Duodenal mucosa (tissue), 2 donors: ENCODE results near the gene KIF13A.

Experiments used
- H3K27ac ChIP-seq: one replicate; pipeline ENCODE4 v1.7.0; 2013; ENCODE audit warnings: low read depth, low read length
- H3K27me3 ChIP-seq, 2 donors: one replicate each; pipeline ENCODE4 v1.7.0; 2013; ENCODE audit warnings: low read length in 2 of 2, control low read depth in 1 of 2; ENCODE audit not compliant: insufficient read depth in 2 of 2, control insufficient read depth in 1 of 2
- H3K36me3 ChIP-seq, 2 donors: one replicate each; pipeline ENCODE4 v1.7.0; 2013; ENCODE audit warnings: low read length in 2 of 2, control low read depth in 1 of 2; ENCODE audit not compliant: insufficient read depth in 2 of 2, control insufficient read depth in 1 of 2
- H3K4me1 ChIP-seq, 2 donors: one replicate each; pipeline ENCODE4 v1.7.0; 2013; ENCODE audit warnings: low read length in 2 of 2, control low read depth in 1 of 2; ENCODE audit not compliant: insufficient read depth in 2 of 2, control insufficient read depth in 1 of 2
- H3K4me3 ChIP-seq, 2 donors: one replicate each; pipeline ENCODE4 v1.7.0; 2013; ENCODE audit warnings: low read length in 2 of 2, low read depth in 1 of 2
- H3K9ac ChIP-seq, 2 donors: one replicate each; pipeline ENCODE4 v1.7.0; 2013; ENCODE audit warnings: low read length in 2 of 2, low read depth in 1 of 2
- H3K9me3 ChIP-seq, 2 donors: one replicate each; pipeline ENCODE4 v1.7.0; 2013; ENCODE audit warnings: low read length in 2 of 2, control low read depth in 1 of 2; ENCODE audit not compliant: control insufficient read depth in 1 of 2

Gene KIF13A

DNA sequence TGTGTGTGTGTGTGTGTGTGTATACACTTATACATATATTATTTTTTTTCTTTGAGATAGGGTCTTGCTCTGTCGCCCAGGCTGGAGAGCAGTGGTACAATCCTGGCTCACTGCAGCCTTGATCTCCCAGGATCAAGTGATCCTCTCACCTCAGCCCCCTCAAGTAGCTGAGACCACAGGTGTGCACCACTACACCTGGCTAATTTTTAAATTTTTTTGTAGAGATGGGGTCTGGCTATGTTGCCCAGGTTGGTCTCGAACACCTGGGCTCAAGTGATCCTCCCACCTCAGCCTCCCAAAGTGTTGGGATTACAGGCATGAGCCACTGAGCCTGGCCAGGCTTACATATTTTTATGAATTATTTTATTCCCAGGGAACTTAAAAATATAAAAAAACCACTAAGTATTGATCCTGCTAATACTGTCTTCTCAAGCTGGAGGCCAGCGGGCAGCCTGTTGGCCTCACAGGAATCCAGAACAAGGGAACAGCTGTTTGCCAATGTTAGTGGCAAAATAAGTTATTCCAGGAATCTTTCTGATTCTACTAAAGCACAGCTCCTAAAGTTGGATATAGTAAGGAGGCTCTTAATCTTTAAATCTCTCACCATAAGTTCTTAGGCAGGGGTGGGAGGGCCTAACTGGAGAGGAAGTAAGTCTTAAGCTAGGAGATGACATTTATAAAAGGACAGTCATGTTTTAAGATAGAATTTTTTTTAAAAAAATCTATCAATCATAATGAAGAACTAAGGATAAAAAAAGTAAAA is 145.2 kb downstream of the KIF13A start:
- H3K4me3 ChIP-seq = no peak overlapping the region
- no peaks in the 10 kb centered on the region for H3K27me3 ChIP-seq
- no peak overlapping the region for H3K9ac ChIP-seq
- H3K27ac ChIP-seq = no peak overlapping the region
- peaks cover 2 to 10% of the 10 kb centered on the region in 2 donors for H3K36me3 ChIP-seq
- H3K4me1 ChIP-seq = peaks cover 6 to 8% of the 10 kb centered on the region in 2 donors
- H3K9me3 ChIP-seq = no peaks in the 10 kb centered on the region

DNA sequence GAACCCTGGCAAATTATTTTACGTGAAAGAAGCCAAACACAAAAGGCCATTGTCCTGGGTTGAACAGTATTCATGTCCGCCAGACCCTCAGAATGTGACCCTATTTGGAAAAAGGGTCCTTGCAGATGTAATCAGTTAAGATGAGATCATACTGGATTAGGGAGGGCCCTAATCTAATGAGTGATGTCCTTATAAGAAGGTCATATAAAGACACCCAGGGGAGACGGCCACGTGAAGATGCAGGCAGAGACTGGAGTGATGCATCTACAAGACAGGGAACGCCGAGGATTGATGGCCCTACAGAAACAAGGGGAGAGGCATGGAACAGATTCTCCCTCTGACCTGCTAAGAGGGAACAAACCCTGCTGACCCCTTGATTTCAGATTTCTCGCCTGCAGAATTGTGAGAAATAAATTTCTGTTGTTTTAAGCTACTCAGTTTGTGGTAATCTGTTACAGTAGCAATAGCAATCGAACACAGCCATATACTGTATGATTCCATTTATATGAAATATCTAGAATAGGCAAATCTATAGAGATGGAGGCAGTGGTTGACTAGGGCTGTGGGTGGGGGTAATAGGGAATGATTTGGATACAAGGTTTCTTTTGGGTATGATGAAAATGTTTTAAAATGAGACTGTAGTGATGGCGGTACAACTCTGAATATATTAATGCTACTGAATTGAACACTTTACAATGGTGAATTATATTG is 147.8 kb downstream of the KIF13A start:
- Histone ChIP-seq H3K27me3 (no peaks in the 10 kb centered on the region), H3K36me3 (peaks cover 9 to 14% of the 10 kb centered on the region in 2 donors), H3K9me3 (no peaks in the 10 kb centered on the region), H3K9ac (no peak overlapping the region), H3K4me1 (peaks cover 6 to 13% of the 10 kb centered on the region in 2 donors), H3K4me3 (no peak overlapping the region), H3K27ac (no peak overlapping the region)

- Histone ChIP-seq H3K9me3 (no peaks in the 10 kb centered on the region), H3K27ac (no peak overlapping the region), H3K4me3 (no peak overlapping the region), H3K9ac (no peak overlapping the region), H3K4me1 (peaks cover 0 to 4% of the 10 kb centered on the region in 2 donors), H3K36me3 (peaks cover 13 to 31% of the 10 kb centered on the region in 2 donors), H3K27me3 (no peaks in the 10 kb centered on the region)
These were observed 151.1 kb downstream of the KIF13A start for GRCh38 chr6:17836293-17836692.

DNA sequence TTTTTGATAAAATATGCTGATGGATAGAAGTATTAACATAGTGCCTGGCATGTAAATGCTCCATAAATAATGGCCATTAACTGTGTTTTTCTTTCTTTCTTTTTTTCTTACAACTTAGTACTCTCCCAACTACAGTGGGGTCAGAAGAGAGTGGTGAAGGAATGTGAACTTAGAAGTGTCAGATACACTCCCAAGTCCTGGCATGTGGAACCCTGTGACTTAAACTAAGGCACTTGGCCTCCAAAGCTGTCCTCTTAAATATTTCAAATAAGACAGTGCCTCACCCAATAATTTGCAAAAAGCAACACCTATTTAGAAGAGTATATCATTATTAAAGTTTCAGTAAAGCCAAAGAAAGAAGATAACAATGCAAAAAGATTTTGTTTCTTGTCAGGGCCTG is 151.7 kb downstream of the KIF13A start:
- Histone ChIP-seq H3K36me3 (peaks cover 18 to 36% of the 10 kb centered on the region in 2 donors), H3K27ac (no peak overlapping the region), H3K9me3 (no peaks in the 10 kb centered on the region), H3K9ac (no peak overlapping the region), H3K4me1 (peaks cover 0 to 4% of the 10 kb centered on the region in 2 donors), H3K4me3 (no peak overlapping the region), H3K27me3 (no peaks in the 10 kb centered on the region)

DNA sequence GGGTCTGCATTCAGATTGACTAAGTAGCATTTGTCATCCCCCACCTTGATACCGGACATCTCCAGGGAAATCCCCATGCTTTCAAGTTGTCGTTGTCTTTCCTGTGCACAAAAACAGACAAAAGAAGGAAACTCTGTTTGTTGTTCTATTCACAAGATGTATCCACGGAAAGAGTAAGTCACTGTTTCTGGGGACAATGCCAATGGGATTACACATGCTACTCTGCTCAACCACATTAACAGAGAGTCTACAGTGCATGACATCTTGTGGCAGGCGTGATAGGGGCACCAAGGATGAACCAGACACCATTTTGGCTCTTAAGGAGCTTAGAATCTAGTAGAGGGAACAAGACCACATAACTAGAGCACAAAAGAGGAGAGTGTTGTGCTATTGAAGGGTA is 156.3 kb downstream of the KIF13A start:
- no peak overlapping the region for H3K27ac ChIP-seq
- H3K9me3 ChIP-seq = no peaks in the 10 kb centered on the region
- H3K9ac ChIP-seq = no peak overlapping the region
- no peaks in the 10 kb centered on the region for H3K27me3 ChIP-seq
- H3K4me3 ChIP-seq = no peak overlapping the region
- peaks cover 20 to 62% of the 10 kb centered on the region in 2 donors for H3K36me3 ChIP-seq
- H3K4me1 ChIP-seq = no peaks in the 10 kb centered on the region

DNA sequence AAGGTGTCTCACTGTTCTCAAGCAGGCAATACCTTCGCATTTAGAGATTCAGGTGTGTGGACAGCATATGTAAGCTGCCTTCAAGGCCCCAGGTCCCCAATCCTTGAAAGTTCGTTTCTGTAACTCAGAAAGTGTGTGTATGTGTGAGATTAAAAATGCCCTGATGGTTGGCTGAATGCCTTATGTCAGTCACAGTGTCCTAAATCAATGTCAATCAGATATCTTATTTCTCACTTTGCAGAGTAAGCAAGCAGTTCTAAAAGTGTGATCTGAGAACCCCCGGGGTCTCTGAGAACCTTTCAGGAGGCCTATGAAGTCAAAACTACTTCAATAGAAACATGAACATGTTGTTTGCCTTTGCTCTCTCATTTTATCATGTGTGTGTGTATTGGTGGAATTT is 157.5 kb downstream of the KIF13A start:
- no peak overlapping the region for H3K9ac ChIP-seq
- H3K36me3 ChIP-seq = peaks cover 24 to 74% of the 10 kb centered on the region in 2 donors
- no peak overlapping the region for H3K4me3 ChIP-seq
- H3K4me1 ChIP-seq = no peaks in the 10 kb centered on the region
- no peak overlapping the region for H3K27ac ChIP-seq
- no peaks in the 10 kb centered on the region for H3K9me3 ChIP-seq
- no peaks in the 10 kb centered on the region for H3K27me3 ChIP-seq

DNA sequence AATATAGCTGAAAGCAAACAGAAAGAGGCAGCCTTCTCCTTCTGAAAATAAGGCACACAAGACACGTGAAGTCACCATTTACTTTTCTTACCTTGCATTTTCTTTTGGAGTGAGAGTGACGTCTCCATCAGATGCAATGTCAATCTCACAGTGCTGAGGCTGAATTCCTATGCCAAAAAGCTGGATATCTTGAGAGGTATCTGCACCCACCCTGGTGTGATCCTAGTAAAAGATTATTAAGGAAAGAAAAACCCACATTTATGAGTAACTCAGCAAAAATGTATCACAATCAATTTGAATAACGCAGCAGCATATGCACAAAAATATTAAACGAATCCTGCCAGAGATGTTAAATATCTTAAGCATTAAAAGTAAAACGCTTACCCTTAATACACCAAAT is 159.3 kb downstream of the KIF13A start:
- Histone ChIP-seq H3K9me3 (no peaks in the 10 kb centered on the region), H3K9ac (no peak overlapping the region), H3K27ac (no peak overlapping the region), H3K36me3 (peaks cover 24 to 69% of the 10 kb centered on the region in 2 donors), H3K4me3 (no peak overlapping the region), H3K4me1 (no peaks in the 10 kb centered on the region), H3K27me3 (no peaks in the 10 kb centered on the region)

GRCh38 chr6:17826301-17826700 is 161.1 kb downstream of the KIF13A start:
- Histone ChIP-seq H3K4me3 (no peak overlapping the region), H3K36me3 (peaks cover 20 to 57% of the 10 kb centered on the region in 2 donors), H3K9me3 (no peaks in the 10 kb centered on the region), H3K4me1 (no peaks in the 10 kb centered on the region), H3K27me3 (no peaks in the 10 kb centered on the region), H3K27ac (no peak overlapping the region), H3K9ac (no peak overlapping the region)

GRCh38 chr6:17820055-17820454 is 167.4 kb downstream of the KIF13A start:
- no peaks in the 10 kb centered on the region for H3K4me1 ChIP-seq
- no peak overlapping the region for H3K4me3 ChIP-seq
- H3K27ac ChIP-seq = no peak overlapping the region
- peaks cover 4 to 13% of the 10 kb centered on the region in 2 donors for H3K36me3 ChIP-seq
- H3K27me3 ChIP-seq = no peaks in the 10 kb centered on the region
- H3K9ac ChIP-seq = no peak overlapping the region
- H3K9me3 ChIP-seq = no peaks in the 10 kb centered on the region

- H3K27ac ChIP-seq = no peak overlapping the region
- H3K36me3 ChIP-seq = peaks cover 9 to 17% of the 10 kb centered on the region in 2 donors
- H3K9ac ChIP-seq = no peak overlapping the region
- H3K4me1 ChIP-seq = no peaks in the 10 kb centered on the region
- H3K9me3 ChIP-seq = no peaks in the 10 kb centered on the region
- no peak overlapping the region for H3K4me3 ChIP-seq
- no peaks in the 10 kb centered on the region for H3K27me3 ChIP-seq
These were observed 169.7 kb downstream of the KIF13A start for GRCh38 chr6:17817763-17818162.
